Spleen (tissue), 11 donors: Measurements from ENCODE around the gene PAGE4. TPM values are rescaled to one million over a fixed set of nuclear protein-coding genes. Genes with fewer than 3 reads are reported as not detected.

Experiments used
- DNase-seq: peaks from one replicate; pipeline ENCODE4 v3.0.0-alpha.2; 2020
- H3K27ac ChIP-seq, 8 donors: fragments of 200-600 bp; sonication (generic) in 7 of 8; 1 replicate in 4 of 8; 2 replicates in 4 of 8; pipeline versions ENCODE4 v1.5.0 to v1.8.0; 2016 to 2021; ENCODE audit warnings: inconsistent platforms in 4 of 8, mild to moderate bottlenecking in 4 of 8, moderate library complexity in 1 of 8
- H3K27me3 ChIP-seq, 7 donors: fragments of 200-600 bp; sonication (generic) in 6 of 7; replicated peaks in 1 of 7; 1 replicate in 4 of 7; 2 replicates in 3 of 7; pipeline versions ENCODE4 v1.5.0 to v1.8.0; 2016 to 2021; ENCODE audit warnings: inconsistent platforms in 3 of 7, mild to moderate bottlenecking in 1 of 7
- H3K36me3 ChIP-seq, 6 donors: fragments of 200-600 bp; sonication (generic) in 5 of 6; 1 replicate in 4 of 6; 2 replicates in 2 of 6; pipeline versions ENCODE4 v1.5.0 to v1.8.0; 2016 to 2021; ENCODE audit warnings: inconsistent platforms in 2 of 6
- H3K4me1 ChIP-seq, 6 donors: fragments of 200-600 bp; sonication (generic) in 5 of 6; 1 replicate in 3 of 6; 2 replicates in 3 of 6; pipeline versions ENCODE4 v1.5.0 to v1.8.0; 2016 to 2021; ENCODE audit warnings: inconsistent platforms in 3 of 6
- H3K4me3 ChIP-seq, 8 donors: fragments of 200-600 bp; sonication (generic) in 7 of 8; 1 replicate in 4 of 8; 2 replicates in 4 of 8; pipeline versions ENCODE4 v1.5.0 to v1.8.0; 2016 to 2021; ENCODE audit warnings: inconsistent platforms in 4 of 8, mild to moderate bottlenecking in 4 of 8, moderate library complexity in 2 of 8
- H3K9me3 ChIP-seq, 8 donors: fragments of 200-600 bp; sonication (generic) in 7 of 8; 1 replicate in 4 of 8; 2 replicates in 4 of 8; pipeline versions ENCODE4 v1.5.0 to v1.8.0; 2016 to 2021; ENCODE audit warnings: inconsistent platforms in 4 of 8
- CTCF ChIP-seq, 11 experiments: fragments of 200-600 bp in 7 of 11; fragments of 450-650 bp in 4 of 11; sonication (generic) in 4 of 11; IDR thresholded peaks in 8 of 11; conservative IDR thresholded peaks in 3 of 11; 1 replicate in 7 of 11; 2 replicates in 4 of 11; pipeline versions ENCODE4 v1.4.0 to v1.8.0; 2016 to 2021; ENCODE audit warnings: antibody characterized with exemption in 11 of 11, inconsistent platforms in 4 of 11, mild to moderate bottlenecking in 1 of 11
- POLR2A ChIP-seq, 3 donors: fragments of 450-650 bp; IDR thresholded peaks; one replicate each; pipeline ENCODE4 v1.5.1; 2017; ENCODE audit warnings: antibody characterized with exemption in 3 of 3, mild to moderate bottlenecking in 1 of 3
- POLR2AphosphoS5 ChIP-seq, 3 donors: sonication (generic); formaldehyde crosslinking; IDR thresholded peaks; one replicate each; pipeline ENCODE4 v1.5.1; 2017; ENCODE audit warnings: antibody characterized with exemption in 3 of 3
- WGBS, 5 donors: extraction: QIAGEN DNeasy Blood & Tissue Kit in 3 of 5; methylation state at CpG; one replicate each; pipeline versions ENCODE4 v1.1.5 to v1.1.7; 2013 to 2018; 5-methylcytosine and 5-hydroxymethylcytosine counted together
- intact Hi-C: fragments of 100-400 bp; cut with DNase I; formaldehyde crosslinking; loops from one replicate; pipeline ENCODE4 v1.15.0; 2023; ENCODE audit warnings: low total_unique reads
- polyA plus RNA-seq, 3 donors: library from polyadenylated mRNA; stranded (reverse); fragments of 200-250 nt; gene quantifications; one replicate each; pipeline ENCODE4 v1.2.1, GENCODE V29; 2013
- total RNA-seq, 7 donors: library from RNA; depleted of rRNA in 3 of 7; stranded (reverse); fragments of >200 nt in 3 of 7; fragmentation: NEBNext Ultra II Directional in 4 of 7; extraction: Animal tissue kit (Norgen Biotek cat#: 25700) in 4 of 7; gene quantifications; one replicate each; pipeline versions ENCODE4 v1.1.0 to v1.2.1, GENCODE V29; 2016 to 2021
- donor health status: healthy with polysubstance abuse.
- donor health status: DM: no; HTN: no; CAD: no; lungs with moderate emphysema.
- donor health status: DM: no; HTN: no; CAD: no.
- donor health status: Bipolar disorder and iron deficiency.
- donor health status: healthy.
- donor health status: DM: no; HTN: no; CAD: no.
- donor health status: DM: yes; HTN: yes; CAD: no.

The PAGE4 gene
- total and polyA plus RNA-seq, 10 donors: not detected

- no peak for DNase-seq
- H3K9me3 ChIP-seq: no peaks in the 10 kb centered on the region
- H3K27me3 ChIP-seq: peaks cover 0 to 13% (median 0%) of the 10 kb centered on the region in 7 donors
- intact Hi-C loops: no loop called here
- H3K4me3 ChIP-seq: no peak overlapping the region
- no peak for TF ChIP-seq POLR2AphosphoS5 (IDR thresholded peaks at IDR 0.05)
- peak in 10 of 11 experiments; percentile 25 to 62 (median 50) for TF ChIP-seq CTCF (IDR thresholded peaks at IDR 0.05 in 8 of 11, conservative IDR thresholded peaks at IDR 0.05 in 3 of 11)
- no peak for TF ChIP-seq POLR2A (IDR thresholded peaks at IDR 0.05)
- H3K4me1 ChIP-seq: no peaks in the 10 kb centered on the region
- WGBS, 5 donors: 21 to 46% (median 29%) methylated on average over 7 to 8 of the region's 8 CpGs
- no peaks in the 10 kb centered on the region for H3K36me3 ChIP-seq
- H3K27ac ChIP-seq: no peak overlapping the region
Measured at GRCh38 chrX:49838374-49838773, 9.3 kb downstream of the PAGE4 start.

- no peak overlapping the region for H3K27ac ChIP-seq
- intact Hi-C loops: no loop called here
- 33 to 64% (median 41%) methylated on average over 2 to 3 of the region's 3 CpGs; no CpG with 5 or more reads in 1 of the 5 donors for WGBS, 5 donors
- no peaks in the 10 kb centered on the region for H3K9me3 ChIP-seq
- no peak for DNase-seq
- H3K4me1 ChIP-seq: no peaks in the 10 kb centered on the region
- no peaks in the 10 kb centered on the region for H3K36me3 ChIP-seq
- H3K27me3 ChIP-seq: peaks cover 0 to 13% (median 0%) of the 10 kb centered on the region in 7 donors
- TF ChIP-seq CTCF (IDR thresholded peaks at IDR 0.05 in 8 of 11, conservative IDR thresholded peaks at IDR 0.05 in 3 of 11) (peak in 3 of 11 experiments; percentile 19 to 25 (median 21)), POLR2AphosphoS5 (IDR thresholded peaks at IDR 0.05) (no peak), POLR2A (IDR thresholded peaks at IDR 0.05) (no peak)
- no peak overlapping the region for H3K4me3 ChIP-seq
Measured at GRCh38 chrX:49840679-49841078, 11.6 kb downstream of the PAGE4 start.

- H3K4me1 ChIP-seq: no peaks in the 10 kb centered on the region
- TF ChIP-seq POLR2AphosphoS5 (IDR thresholded peaks at IDR 0.05) (no peak), CTCF (IDR thresholded peaks at IDR 0.05 in 8 of 11, conservative IDR thresholded peaks at IDR 0.05 in 3 of 11) (no peak), POLR2A (IDR thresholded peaks at IDR 0.05) (no peak)
- no peak overlapping the region for H3K4me3 ChIP-seq
- H3K27ac ChIP-seq: no peak overlapping the region
- H3K36me3 ChIP-seq: no peaks in the 10 kb centered on the region
- H3K9me3 ChIP-seq: no peaks in the 10 kb centered on the region
- intact Hi-C loops: no loop called here
- no peak for DNase-seq
- peaks cover 0 to 8% (median 0%) of the 10 kb centered on the region in 7 donors for H3K27me3 ChIP-seq
Measured at GRCh38 chrX:49842621-49843020, 13.5 kb downstream of the PAGE4 start.

- TF ChIP-seq CTCF (IDR thresholded peaks at IDR 0.05 in 8 of 11, conservative IDR thresholded peaks at IDR 0.05 in 3 of 11) (no peak), POLR2AphosphoS5 (IDR thresholded peaks at IDR 0.05) (no peak), POLR2A (IDR thresholded peaks at IDR 0.05) (no peak)
- WGBS, 5 donors: 60 to 78% (median 75%) methylated on average over 8 of the region's 8 CpGs
- no peaks in the 10 kb centered on the region for H3K36me3 ChIP-seq
- H3K4me3 ChIP-seq: no peak overlapping the region
- H3K27ac ChIP-seq: no peak overlapping the region
- H3K27me3 ChIP-seq: peaks cover 0 to 12% (median 0%) of the 10 kb centered on the region in 7 donors
- no peaks in the 10 kb centered on the region for H3K9me3 ChIP-seq
- DNase-seq: no peak
- no peaks in the 10 kb centered on the region for H3K4me1 ChIP-seq
- intact Hi-C loops: no loop called here
Measured at GRCh38 chrX:49844611-49845010, 15.5 kb downstream of the PAGE4 start.
